NCI-H748 (cell line): Measurements from ENCODE around the gene INPPL1.

ENCODE experiments used
- DNase-seq: peaks from one replicate; lab custom pipeline; 2025; ENCODE audit not compliant: unreplicated experiment; lab: John Stamatoyannopoulos, UW

Gene INPPL1

DNA sequence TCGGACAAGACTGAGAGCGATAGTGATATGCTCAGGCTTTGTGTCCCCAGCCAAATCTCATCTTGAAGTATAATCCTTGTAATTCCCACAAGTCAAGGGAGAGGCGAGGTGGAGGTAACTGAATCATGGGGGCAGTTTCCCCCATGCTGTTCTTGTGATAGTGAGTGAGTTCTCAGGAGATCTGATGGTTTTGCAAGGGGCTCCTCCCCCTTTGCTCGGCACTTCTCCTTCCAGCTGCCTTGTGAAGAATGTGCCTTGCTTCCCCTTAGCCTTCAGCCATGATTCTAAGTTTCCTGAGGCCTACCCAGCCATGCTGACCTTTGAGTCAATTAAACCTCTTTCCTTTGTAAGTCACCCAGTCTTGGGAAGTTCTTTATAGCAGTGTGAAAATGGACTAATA, 15.5 kb upstream of the INPPL1 start:
- DNase-seq = no peak

GRCh38 chr11:72216638-72217037, 7.9 kb upstream of the INPPL1 start, which contains the start of gene FOLR2:
FOLR2 (plus strand) TSS chr11:72216794; CDS start chr11:72218585, 1,791 bp downstream.
- no peak for DNase-seq

DNA sequence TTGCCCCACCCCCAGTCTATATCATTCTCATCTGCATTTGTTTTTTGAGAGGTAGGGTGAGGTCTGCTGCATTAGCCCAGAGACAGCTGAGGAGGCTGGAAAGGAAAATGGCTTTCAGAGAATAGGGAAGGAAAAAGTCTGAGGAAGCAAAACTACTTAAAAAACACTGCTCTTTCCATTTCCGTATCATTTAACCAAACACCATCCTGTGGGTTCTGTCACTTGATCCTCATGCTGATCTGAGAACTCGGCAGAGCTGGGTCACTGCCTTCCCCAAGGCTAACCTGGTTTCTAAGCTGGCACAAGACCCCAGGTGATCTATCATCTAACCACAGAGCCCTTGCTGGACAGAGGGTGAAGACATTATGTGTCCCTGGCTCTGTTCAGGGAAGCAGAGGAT, 6.7 kb upstream of the INPPL1 start:
- no peak for DNase-seq

DNA sequence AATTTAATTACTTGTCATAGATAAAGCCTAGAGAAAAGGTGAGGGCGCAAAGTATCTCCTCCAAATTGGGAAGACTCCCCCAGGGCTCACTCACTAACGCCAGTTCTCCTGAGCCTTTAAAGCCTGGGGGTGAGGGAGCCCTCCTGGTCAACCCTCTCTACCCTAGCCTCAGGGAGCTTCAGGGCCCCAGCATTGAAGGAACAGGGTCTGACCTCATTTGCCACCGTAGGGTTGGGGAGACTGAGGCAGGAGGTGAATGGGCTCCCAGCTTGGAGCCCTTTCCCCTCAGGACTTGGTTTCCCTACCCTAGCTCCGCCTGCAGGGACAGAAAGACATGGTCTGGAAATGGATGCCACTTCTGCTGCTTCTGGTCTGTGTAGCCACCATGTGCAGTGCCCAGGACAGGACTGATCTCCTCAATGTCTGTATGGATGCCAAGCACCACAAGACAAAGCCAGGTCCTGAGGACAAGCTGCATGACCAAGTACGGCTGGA, 6.3 kb upstream of the INPPL1 start:
- no peak for DNase-seq

GRCh38 chr11:72220696-72221363, 3.7 kb upstream of the INPPL1 start:
- DNase-seq = no peak

- no peak for DNase-seq
Measured at GRCh38 chr11:72221386-72222075, 3.0 kb upstream of the INPPL1 start.

- peak; percentile 41 for DNase-seq
Measured at GRCh38 chr11:72222106-72222891, 2.3 kb upstream of the INPPL1 start.

- peak; percentile 96 for DNase-seq
Measured at GRCh38 chr11:72222907-72223614, 1.5 kb upstream of the INPPL1 start.

- peak; percentile 67 for DNase-seq
Measured at GRCh38 chr11:72223615-72224563, 678 bp upstream of the INPPL1 start.

DNA sequence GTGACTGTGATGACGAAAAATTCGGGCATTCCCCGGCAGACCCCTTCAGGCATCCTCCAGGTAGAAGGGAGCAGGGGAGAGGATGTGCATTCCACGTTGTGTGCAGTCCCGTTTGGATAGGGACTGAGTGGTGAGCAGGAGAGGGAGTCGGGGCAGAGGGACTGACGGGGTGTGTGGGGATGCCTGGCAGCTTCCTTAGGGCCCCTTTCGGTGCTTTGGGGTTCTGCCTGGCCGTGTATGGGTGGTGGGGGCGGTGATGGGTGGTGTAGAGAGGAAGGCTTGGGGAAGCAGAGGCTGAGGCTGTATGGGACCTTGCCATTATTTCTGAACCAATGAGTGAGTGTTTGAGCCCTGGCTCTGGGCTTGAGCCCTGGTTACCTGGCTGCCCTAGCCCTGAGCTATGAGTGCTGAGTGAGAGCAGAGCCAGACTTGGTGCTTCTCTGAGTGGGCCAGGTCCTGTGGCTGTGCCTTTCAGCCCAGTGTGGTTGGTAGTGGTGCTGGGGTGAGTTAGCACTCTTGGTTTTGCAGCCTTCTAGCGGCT, 914 bp downstream of the INPPL1 start:
- peak; percentile 29 for DNase-seq

DNA sequence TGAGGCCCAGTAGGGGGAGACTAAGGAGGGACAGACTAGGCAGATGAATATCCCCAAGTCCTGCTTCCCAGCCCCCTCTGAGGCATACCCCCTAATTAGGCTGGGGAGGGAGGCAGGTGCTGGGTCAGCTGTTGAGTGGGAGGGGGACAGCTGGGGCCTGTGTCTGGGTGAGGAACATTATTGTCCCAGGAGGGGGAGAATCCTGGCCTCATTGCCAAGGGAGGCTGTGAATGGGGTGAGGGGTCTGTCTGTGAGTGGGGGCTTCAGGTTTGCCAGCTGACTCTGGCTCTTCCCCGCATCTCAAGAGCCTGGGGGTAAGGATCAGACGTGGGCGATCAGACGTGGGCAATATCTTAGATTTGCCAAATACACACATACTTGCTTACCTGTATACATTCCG, 2.1 kb downstream of the INPPL1 start:
- peak; percentile 28 for DNase-seq

GRCh38 chr11:72227316-72228228, 3.0 kb downstream of the INPPL1 start:
- DNase-seq = peak; percentile 84

- no peak for DNase-seq
Measured at GRCh38 chr11:72228229-72228843, 3.8 kb downstream of the INPPL1 start.

GRCh38 chr11:72228844-72229231, 4.3 kb downstream of the INPPL1 start:
- no peak for DNase-seq

DNA sequence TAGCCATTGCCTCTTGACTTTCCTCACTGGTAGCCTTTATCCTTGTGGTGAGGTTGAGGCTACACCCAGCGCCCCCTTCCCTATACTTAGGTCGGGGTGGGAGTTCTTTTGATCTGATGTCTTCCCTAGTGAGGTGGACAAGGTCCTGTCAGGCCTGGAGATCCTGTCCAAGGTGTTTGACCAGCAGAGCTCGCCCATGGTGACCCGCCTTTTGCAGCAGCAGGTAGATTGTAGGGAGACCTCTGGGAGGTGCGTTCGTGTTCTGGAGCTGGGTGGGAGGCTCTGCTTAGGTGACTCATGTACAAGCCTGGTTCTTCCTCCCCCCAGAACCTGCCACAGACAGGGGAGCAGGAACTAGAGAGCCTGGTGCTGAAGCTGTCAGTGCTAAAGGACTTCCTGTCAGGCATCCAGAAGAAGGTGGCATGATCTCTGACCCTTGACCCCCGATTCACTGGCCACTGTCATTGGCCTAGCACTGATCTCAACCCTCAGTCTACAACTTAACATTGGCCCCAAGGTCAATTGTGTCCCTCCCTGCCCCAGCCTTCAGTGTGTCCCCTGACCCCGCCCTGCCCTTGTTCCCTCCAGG, 4.9 kb downstream of the INPPL1 start:
- DNase-seq = no peak

GRCh38 chr11:72229925-72230763, 5.6 kb downstream of the INPPL1 start:
- no peak for DNase-seq
